NCI-H146 treated with DMSO at 0.1 percent for 48 hours (cell line): ENCODE data around the gene DDR1.

Source experiments
- DNase-seq: peaks from one replicate; lab custom pipeline; 2025; ENCODE audit not compliant: unreplicated experiment; lab: John Stamatoyannopoulos, UW

DDR1 gene

DNA sequence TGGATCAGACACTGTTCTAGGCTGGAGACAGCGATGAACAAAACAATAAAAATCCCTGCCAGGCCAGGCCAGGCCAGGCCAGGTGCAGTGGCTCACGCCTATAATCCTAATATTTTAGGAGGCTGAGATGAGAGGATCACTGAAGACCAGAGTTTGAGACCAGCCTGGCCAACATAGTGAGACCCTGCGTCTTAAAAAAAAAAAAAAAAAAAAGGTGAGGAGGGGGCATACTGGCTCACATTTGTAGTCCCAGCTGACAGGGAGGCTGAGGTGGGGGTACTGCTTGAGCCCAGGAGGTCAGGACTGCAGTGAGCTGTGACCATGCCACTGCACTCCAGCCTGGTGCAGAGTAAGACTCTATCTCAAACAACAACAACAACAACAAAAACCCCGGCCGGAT lies 61.0 kb downstream of the DDR1 start:
- DNase-seq = no peak

DNA sequence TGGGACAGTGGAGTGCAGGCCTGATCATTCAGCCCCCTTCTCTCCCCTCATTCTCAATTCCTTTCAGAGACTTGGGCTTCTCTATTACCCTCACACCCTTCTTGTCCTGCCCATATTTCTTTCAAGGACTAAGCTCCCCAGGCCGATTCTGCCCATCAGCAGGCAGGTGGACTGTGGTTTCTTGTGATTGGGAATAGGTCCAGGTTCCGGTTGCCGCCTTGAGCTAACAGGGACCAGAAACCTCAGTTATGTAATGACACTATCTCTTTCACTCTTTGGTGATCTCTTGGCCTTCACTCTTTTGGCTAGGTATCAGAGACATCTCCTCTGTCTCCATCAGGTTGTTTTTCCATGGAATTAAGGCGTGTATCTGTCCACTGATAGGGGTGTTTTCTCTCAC lies 62.9 kb downstream of the DDR1 start:
- DNase-seq = no peak

DNA sequence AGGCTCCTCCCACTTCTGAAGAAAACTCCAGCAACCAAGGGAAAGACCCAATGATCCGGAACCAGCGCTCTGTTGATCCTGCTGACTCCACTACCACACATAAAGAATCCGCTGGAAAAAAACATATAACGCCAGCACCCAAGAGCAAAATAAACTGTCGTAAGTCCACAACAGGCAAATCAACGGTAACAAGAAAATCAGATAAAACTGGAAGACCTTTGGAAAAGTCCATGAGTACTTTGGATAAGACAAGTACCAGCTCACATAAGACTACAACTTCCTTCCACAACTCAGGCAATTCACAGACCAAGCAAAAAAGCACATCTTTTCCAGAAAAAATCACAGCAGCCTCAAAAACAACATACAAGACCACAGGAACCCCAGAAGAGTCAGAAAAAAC lies 64.5 kb downstream of the DDR1 start:
- no peak for DNase-seq
